HG02610 (cell line): ENCODE data around the gene GDF7.

Experiments used
- ATAC-seq: cut with Tn5 transposase; IDR thresholded peaks from one replicate; pipeline ENCODE4 v1.9.1; 2021; ENCODE audit warnings: mild to moderate bottlenecking, moderate library complexity; ENCODE audit not compliant: unreplicated experiment

The GDF7 gene

DNA sequence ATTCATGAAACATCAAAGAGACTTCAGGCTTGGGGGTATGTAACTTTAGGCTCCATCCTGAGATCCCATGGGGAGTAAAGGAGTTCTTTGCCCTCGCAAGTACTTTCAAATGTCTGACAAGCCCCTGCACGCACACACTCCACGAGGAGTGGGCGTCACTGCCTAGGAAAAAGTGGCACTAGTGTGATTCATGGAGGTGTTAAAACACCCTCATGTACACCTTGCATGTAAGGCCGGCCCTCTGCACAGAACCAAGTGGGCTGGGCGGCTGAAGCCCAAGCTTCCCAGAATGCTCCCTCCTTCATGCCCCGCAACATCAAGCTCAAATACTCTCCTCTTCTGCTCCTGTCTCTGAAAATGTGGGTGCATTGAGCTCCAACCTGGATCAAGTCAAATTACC lies 23.9 kb upstream of the GDF7 start:
- no peak for ATAC-seq

DNA sequence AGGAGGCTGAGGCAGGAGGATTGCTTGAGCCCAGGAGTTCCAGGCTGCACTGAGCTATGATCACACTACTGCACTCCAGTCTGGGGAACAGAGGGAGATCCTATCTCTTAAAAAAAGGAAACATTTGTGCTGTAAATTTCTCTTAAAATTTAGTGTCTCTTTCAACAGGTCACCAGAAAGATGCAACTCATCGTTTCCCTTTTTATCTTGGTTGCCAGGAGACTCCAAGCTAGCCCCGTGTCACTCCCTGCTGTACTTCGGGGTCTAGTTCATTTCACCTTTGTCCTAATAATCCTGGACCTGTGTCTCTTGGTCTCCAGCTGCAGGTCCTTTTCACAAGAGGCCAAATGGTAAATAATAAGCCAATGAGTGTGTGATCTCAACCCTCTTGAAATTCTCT lies 23.1 kb upstream of the GDF7 start:
- ATAC-seq: no peak

DNA sequence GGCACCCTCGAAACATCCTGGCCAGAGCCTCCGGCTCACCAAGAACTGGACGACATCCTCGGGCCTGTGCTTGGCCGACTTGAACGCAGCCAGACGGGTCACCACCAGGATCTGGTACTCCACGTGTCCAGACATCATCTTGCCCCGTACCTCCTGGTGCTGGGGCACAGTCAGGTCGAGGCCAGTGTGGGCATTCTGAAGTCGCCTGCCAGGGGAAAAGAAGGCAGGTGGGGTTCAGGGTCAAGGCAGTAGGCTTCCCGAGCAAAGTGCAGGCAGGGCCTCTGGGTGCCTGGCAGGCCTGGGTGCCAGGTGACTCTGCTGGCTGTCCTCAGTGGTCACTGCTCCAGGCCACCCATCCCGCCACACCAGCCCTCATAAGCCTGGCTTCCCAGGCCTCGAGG lies 21.6 kb upstream of the GDF7 start:
- ATAC-seq: no peak

DNA sequence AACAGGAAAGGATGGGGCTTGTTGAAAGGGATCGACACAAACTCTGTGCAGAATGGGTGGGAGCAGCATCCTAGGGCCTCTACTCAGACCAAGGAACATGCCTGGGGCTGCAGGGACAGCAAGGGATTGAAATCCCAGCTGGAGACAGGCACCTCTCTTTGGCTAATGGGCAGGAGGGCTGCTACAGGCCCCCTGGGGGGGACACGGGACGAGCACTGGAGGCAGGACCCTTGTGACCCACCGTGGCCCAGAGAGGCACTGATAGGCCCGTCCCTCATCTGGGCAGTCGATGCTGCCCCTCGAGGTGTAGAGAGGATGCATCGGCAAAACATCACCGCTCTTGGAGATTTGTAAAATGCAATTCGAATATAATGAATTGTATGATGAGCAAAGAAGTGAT lies 21.2 kb upstream of the GDF7 start:
- no peak for ATAC-seq

DNA sequence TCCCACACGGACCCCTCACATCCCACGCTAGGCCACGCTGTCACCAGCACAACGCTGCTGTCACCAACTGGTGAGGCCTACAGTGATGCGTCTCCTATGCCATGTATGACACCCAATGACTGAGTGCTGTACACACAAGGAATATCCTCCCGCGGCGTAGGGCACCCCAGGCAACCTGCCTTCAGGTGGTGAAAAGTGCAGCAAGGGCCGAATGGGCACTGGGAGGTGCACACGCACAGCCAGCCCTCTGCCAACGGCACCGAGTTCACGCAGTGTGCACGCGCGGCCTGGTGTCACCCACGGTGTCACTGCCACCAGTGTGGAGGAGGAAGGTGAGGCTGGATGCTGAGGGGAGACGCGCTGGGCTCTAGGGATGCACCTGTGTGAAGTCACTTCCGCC lies 20.5 kb upstream of the GDF7 start:
- ATAC-seq: no peak

DNA sequence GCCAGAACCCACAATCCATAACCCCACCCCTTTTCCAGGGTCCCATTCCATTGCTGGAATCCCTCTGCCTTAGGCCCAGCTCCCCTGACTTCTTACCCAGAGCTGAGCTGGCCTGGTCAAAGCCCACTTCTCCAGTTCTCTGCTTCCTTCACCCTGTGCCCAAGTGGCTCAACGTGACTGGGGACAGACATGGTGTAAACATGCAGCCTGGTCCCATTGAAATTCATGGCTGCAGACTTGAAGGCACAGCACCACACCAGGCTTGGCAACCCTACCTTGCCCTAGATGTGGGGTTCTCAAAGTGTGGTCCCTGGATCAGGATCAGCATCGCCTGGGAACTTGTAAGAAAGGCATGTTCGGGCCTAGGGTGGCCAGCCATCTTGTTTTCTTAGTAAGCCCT lies 19.7 kb upstream of the GDF7 start:
- ATAC-seq: no peak

DNA sequence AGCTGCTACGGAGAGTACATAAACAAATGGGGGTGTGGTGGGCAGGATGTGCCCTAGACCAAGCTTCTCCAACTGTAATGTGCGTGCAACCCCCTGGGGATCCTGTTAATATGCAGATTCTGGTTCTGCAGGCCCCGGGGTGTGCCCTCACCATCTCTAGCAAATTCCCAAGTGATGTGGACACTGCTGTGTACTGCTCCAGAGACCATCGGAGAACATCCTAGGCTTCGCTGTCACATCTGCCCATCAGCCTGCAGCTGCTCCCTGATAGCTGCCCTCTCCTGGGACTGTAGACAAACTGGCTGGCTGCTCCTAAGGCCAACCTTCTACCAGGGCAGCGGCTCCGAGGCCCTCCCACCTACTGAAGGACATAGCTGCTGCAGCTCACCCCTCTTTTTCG lies 19.2 kb upstream of the GDF7 start:
- ATAC-seq: no peak

DNA sequence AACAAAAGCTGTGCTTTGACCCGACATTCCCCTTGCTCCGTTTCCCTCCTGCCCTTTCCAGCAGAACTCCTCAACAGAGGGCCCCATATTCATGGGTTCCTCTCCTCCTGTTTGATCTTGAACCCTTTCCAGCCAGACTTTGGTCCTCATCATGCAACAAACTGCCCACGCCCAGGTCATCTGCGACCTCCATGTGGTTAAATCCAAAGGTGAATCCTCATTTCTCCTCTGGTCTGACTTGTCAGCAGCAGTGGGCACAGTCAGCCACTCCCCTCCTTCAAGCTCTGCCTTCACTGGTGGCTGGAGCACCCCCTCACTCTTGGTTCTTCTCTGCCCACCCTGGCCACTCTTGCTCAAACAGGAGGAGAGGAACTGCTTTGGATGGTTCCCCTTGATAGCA lies 18.7 kb upstream of the GDF7 start:
- ATAC-seq: no peak

DNA sequence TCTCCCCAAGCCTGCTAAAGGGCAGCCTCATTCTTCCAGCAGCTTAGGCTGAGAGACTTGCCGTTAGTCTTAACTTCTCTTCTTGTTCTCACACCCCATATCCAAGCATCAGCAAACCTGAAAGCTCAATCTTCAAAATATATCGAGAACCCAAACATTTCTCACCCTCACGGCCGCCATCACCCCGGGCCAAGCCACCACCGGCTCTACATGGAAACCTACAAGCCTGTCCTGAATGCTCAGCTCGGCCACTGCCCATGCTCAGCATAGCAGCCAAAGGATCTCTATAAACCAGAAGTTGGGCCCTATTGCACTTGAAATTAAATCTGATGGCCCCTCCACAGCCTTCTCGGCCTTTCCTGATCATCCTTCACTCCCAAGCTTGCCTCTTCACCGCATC lies 18.1 kb upstream of the GDF7 start:
- no peak for ATAC-seq

DNA sequence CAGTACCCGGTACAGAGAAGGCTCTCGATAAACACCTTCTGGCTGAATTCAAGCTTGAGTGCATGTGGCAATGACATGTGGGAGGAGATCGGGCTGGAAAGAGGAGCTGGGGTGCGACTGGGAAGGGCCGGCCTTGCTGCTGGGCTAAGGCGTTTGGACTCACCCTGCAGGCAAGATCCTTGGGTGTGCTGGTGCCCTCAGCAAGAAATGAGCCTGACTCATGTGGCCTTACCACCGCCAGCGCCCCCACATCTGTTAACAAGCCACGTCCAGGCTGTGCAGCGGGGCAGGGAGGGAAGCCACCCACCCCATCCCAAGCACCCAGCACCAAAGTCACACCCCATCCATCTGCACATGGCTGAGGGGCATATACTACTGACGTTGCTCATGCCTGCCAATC lies 17.4 kb upstream of the GDF7 start:
- no peak for ATAC-seq

DNA sequence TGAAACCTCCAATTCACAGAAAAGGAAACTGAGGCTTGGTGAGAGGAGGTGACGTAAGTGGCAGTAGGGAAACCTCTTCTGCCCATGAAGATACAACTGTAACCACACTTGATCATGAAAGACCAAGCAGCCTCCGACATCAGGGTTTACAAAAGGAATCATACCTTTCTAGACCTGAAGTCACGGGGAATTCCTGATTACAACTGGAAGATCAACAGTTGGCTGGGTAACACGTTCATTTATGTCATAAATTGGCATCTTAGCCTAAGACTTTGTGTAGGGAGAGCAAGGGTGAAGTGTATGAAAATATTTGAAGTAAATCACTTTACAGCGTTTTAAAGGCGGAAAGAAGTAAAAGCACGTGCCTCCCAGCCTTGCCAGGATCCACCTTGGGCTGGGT lies 17.0 kb upstream of the GDF7 start:
- no peak for ATAC-seq

DNA sequence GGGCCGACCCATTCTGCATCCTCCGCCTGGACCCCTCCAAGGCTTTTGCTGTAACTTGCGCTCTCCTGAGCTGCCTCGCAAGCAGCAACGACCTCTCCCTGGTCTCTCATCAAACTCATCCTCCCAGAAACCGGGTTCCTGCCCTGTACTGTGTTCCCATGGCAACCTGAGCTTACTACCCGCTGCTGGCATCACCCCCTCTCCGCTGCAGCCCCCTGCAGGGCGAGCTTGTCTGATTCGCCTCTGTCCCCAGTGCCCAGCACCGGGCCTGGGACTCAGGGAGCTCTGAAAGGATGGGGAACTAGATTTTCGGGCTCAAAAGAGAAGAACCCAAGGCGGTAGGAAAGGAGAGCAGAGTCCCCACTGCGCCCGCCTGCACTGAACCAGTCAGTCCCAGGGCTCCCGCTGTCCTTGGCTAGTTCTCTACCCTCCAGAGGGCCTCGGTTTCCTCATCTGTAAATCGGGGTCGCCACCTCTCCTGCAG lies 16.5 kb upstream of the GDF7 start:
- ATAC-seq: peak; percentile 2

DNA sequence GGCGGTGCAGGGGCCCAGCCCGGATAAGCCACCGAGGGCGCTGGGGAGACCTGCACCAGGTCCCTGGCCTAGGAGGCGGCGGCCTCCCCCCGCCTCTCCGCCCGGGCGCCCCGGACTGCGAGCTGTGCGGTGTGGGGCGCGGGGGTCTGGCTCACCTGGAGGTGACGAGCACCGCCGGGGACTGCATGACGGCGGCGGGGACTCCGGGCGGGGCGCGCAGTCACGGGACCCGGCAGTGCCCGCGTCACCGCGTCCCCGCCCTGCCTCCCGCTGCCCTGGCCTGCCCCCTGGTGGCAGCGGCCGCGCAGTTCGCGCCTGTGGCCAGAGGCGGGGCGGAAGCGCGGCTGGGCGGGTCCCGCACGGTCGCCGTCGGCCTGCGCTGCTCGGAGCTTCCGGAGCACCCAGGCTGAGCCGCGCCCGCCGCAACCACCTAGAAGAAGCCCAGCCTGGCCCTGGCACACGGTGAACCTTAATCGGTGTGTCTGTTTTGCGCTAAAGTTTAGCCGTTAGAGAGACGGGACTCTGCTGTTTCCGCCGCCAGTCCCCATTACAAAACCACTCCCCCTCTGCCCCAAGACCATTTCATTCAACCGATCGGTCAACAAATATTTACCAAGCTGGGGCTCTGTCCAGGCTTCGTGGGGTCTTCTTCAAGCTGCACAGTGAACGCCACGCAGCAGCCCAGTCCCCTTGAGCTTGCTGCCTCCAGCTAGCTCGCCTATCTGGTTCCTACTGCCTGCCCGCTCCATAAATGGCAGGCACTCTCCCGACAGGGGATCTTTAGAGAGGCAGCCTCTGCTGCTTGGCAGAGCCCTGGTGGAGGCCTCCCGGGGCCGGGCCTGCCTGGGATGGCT lies 15.8 kb upstream of the GDF7 start, which contains the start of gene HS1BP3:
TSS of gene HS1BP3 (minus strand) at position 222 of the 854 bp plus-strand sequence. CDS start at position 187, 35 bp downstream.
- ATAC-seq: peak; percentile 96

DNA sequence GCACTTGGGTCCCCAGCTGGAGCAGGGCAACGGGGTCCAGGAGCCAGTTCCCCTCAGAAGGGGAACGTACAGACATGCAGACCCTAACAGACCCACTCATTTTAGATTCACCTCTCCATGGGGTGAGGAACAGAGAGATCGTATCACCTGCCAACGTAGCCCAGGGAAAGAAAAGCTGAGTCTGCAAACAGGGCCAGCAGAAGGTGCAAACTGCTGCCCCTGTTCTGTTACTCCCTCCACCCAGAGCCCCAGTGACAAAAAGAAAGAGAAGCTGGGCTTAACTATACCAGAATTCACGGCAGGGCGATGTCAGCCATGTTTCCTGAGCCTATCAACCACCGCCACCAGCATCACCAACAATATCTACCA lies 15.2 kb upstream of the GDF7 start:
- no peak for ATAC-seq

DNA sequence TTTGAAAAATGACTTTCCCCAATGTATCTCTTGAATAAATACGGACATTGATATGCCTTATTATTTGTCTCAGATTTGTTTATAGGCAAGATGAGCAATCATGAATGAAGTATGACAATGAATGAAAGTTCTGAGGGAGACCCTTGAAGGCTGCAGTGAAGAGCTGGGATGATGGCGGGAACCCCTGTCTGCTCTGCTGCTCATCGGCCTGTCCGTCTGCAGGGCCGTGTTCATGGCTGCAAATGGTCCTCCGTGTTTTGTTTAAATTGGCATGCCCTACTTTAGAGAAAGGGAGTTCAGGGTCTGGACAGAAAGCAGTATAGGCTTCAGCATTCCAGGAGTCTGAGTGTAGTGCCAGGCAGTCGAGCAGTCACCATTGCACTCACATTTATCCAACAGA lies 14.8 kb upstream of the GDF7 start:
- ATAC-seq: no peak

DNA sequence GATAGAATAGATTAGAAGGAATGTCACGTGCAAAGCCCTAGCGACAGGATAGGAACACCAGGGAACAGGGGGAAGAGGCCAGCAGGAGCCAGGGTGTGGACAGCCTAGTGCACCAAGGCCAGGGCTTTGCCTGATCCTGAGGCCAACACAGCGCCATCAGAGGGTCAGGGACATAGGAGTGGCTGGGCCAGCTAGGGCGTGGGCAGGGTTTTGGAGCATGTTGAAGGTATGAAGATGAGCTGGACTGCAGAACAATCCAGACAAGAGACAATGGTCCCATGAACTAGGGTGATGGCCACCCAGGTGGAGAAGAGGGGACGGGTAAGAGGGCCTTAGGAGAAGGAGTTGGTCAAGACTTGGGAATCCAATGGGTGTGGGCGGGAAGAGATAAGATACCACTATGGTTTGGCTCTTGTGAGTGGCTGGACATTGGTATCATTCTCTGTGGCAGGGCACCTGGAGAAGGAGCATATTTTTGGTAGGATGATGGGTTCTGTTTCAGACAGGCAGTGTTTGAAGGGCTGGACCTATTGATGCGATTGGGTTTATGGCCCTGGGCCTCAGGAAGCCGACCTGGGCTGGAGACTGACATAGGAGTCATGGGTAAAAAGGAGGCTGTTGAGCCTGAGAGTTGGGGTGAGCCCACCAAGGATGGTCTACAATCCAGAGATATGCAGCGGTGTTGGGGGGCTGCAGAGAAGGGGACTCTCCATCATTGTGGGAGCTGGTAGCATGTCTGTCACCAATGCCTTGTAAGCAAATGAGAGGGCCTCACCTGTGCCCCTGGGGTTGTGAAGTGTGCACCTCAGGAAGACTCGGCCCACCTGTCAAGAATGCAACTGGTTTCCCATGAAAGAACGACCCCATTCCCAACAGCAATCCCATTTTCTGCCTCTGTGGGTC lies 14.0 kb upstream of the GDF7 start:
- no peak for ATAC-seq

DNA sequence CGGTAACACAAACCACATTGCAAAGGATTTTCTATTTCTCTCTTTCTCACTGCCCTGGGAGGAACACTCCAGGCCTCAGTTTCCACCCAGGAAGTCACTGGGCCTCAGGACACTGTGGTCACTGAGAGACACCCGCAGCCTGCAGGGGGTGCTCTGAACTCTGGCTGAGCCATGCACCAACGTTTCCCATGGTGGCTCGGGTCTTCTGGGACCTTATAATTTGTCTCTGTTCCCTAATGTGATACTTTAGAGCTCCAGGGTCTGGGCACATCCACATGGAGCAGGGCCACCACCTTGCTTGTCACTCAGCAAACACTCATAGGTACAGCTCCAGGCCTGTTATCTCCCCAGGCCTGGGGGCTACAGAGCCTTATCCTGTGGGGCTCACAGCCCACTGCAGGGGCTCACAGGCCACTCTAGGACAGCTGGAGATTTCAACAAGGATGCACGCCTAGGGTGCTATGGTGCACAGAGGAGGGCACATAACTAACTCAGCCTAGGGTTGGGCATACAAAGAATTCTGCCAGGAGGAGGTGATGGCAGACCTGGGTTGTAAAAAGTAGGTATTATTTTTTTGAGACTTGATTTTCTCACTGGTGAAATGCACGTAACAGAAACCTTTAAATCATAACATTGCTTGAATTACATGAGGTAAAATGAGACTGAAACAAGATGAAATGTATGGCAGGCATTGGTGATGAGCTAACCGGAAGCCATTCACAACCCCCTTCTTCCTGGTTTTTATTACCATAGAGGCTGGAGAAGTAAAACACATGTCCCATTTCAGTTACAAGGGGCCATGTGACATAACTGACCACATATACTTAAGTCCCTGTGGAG lies 13.0 kb upstream of the GDF7 start:
- no peak for ATAC-seq

DNA sequence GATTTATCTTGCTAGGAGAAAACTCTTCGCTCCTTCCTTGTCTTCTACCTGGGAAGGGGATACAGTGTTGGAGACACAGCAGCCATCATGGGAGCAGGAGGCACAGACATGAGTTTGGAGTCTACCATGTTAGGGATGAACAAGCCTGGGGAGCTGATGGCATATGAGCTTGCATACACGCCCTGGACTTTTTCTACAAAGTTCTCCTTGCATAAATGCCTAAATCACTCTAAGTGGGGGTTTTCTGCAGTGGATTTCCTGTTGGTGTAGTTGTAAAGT lies 12.5 kb upstream of the GDF7 start:
- ATAC-seq: no peak

DNA sequence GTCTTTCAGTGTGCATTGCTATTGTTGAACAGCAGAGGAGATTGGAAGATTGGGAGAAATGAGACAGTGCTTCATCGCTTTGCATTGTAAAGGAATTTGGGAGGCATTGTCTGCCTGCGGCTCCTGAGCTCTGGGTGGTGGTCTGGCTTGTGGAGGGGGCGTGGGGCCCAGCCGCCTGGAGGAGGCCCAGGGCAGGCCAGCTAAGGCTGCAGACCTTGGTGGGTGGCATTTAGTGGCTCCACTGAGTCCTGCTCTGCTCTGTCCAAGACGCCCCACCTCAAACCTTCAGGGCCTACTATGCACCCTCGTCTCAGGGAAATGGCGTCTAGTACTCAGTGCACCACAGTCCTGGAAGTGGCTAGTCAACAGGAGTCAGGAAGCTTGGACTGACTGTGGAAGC lies 10.4 kb upstream of the GDF7 start:
- no peak for ATAC-seq

DNA sequence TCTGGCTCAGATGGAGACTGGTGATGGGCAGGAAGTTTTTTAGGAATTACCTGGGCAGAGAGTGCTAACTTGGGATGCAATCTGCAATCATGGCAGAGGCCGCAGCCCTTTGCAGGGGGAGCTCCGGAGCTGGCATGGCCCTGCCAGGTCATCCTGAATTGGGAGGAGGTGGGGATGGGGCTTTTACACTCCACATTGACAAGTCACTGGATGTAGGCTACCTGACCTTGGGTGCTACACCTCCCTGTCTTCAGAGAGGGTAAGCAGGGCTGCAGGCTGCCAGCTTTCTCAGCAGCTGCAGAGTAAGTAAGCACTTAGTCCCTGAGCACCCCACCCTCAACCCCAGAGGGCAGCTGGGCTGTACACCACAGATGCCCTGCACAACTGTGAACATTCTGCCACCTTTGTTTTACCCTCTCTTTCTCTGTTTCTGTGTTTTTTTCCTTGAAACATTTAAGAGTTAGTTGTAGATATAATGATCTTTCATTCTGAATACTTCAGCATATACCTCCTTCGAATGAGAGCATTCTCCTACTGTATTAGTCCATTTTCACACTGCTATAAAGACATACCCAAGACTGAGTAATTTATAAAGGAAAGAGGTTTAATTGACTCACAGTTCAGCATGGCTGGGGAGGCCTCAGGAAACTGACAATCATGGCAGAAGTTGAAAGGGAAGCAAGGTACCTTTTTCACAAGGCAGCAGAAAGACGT lies 9.3 kb upstream of the GDF7 start:
- ATAC-seq: no peak
